HG03354 (cell line): ENCODE data around the gene C11orf91.

ENCODE experiments used
- ATAC-seq: cut with Tn5 transposase; IDR thresholded peaks from one replicate; pipeline ENCODE4 v1.9.1; 2021; ENCODE audit warnings: mild to moderate bottlenecking; ENCODE audit not compliant: unreplicated experiment, poor library complexity, severe bottlenecking

The C11orf91 gene

DNA sequence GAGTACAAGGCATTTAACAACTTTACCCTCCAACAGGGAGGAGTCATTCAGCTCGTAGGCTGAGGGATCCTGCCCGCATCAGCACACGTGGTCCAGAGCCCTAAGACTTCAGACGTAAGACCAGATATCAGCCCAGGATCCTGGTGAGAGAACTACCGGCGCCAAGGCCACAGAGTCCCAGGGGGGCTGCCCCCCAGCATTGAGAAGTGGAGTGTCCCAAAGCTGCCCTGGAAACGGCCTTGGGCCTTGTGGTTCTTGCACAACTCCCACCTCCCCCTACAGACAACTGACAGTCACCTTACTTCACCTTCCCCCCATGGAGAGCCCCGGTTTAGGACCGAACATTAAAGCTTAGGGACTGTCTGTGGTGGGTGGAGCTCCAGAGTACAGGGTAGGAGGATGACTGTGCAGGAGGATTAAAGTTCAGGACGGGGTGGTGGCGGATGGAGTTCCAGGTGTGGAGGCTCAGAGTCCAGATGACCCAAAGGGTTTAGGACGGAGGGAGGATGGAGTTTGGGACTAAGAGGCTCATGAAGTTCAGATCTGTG lies 1.0 kb downstream of the C11orf91 start:
- no peak for ATAC-seq

DNA sequence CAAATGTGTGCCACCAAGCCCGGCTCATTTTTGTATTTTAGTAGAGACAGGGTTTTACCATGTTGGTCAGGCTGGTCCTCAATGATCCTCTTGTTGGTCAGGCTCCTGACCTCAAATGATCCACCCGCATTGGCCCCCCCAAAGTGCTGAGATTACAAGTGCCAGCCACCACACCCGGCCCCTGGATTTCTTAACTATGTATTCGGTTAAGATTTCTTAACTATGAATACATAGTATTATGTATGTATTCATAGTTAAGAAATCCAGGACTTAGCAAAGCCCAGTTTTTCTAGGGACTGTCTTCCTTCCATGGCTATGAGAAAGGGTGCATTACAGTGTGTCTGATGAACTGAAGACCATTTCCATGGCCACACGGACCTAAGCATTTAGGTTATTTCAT lies 1.7 kb downstream of the C11orf91 start:
- no peak for ATAC-seq

DNA sequence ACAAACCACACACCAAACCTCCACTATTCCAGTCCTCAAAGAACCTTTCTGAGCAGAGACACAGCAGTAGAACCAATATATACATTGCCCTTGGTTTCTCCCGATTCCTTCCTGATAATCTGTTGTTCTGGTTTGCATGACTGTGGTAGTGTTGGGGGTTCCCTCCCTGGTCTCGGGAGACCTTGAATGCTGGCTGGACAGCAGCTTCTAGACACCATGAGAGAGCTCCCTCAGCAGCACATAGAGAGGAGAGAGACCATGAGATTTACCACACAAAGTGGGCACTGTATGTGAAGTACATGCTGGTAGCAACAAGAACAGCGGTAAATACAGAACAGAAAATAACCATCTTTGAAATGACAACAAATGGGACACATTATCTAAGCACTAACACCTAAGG lies 2.6 kb downstream of the C11orf91 start:
- ATAC-seq: no peak

DNA sequence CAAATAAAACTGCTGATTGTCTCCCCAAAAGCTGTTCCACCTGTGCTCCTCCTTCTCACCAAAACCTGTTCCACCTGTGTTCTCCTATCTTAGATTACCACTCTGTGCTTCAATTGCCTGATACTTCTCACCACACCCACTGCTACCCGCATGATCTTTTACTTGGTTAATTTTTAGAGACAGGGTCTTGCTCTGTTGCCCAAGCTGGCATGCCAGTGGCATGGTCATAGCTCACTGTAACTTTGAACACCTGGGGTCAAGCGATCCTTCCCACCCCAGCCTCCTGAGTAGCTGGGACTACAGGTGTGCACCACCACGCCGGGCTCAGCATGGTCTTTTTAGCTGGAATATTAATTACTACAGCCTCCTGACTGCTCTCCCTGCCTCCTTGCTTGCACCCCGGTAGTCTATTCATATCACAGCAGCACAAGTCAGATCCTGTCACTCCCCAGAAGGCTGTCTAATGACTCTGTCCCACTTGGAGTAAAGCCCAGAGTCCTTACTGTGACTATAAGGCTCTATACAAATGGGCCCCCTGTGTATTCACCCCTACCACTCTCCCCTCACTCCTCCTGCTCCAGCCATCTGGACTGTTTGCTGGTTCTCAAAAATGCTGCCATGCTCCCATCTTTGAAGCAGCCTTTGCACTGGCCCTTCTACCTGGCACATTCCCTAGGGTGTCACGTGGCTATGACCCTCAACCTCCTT lies 3.5 kb downstream of the C11orf91 start:
- no peak for ATAC-seq

DNA sequence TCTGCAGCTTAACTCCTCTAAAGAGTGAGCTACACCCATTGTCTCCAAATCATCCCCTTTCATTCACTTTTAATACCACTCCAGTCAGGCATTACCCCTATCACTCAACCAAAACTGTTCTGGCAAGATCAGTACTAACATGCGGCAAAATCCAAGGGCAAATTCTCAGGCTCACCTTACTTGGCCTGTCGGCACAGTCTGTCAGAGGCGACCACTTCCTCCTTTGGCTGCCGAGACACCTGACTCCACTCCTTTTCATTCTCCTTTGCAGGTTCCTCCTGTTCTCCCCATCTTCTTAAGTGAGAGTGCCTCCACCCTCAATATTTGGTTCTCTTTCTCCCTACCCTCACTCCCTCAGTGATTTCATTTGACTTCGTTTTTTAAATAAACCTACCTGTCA lies 4.2 kb downstream of the C11orf91 start:
- ATAC-seq: no peak

DNA sequence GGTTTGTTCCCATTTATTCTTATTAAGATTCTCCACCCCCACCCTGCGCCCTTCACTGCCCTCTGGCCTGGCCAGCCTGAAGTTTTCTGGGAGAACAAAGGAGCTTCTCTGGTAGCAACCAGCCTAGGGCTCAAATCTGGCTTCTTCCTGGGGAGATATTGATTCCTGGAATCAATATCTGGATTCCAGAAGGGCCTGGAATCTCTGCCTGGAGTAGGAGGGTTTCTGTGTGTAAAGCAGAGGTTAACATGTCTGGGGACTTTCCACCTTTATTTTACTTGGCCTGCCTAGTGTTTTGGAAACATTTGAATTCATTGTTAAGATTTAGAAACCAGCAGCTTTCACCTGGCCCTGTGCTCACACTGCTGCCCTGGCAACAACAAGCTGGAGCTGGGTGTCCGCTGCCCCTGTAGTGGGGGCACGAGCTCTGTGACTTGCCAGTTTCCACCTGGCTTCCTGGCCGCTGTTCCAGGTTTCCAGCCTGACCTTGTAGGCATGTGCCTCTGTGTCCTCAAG lies 5.5 kb downstream of the C11orf91 start:
- ATAC-seq: no peak

DNA sequence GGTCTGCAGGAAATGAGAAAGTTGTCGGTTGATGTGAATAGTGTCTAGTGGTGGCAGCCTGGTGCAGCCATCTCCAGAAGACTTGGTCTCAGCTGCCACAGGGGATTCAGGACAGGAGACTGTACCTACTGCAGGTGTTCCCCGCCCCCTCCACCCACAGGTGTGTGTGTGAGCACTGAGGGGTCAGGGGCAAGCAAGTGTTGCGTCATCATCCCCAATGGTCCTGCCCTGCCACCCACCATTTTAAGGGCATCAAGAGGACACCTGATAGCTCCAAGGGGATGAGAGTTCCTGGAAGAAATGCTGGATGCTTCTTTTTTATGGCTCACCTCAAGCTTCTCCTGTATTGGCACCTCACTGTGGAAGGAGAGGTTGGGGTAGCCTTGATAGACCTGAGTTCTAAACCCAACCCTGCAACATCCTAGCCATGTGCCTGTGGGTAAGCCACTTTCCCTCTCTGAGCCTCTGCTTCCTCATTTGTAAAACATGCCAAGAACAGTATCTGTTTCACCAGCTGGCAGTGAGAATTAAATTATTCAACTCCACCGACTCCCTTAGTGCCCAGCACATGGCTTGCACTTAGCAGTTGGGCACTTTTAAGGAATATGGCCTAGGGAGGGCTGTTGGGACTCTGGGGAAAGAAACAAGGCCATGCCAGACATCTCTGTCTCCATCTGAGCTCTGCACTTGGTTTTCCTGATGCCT lies 6.1 kb downstream of the C11orf91 start:
- no peak for ATAC-seq

DNA sequence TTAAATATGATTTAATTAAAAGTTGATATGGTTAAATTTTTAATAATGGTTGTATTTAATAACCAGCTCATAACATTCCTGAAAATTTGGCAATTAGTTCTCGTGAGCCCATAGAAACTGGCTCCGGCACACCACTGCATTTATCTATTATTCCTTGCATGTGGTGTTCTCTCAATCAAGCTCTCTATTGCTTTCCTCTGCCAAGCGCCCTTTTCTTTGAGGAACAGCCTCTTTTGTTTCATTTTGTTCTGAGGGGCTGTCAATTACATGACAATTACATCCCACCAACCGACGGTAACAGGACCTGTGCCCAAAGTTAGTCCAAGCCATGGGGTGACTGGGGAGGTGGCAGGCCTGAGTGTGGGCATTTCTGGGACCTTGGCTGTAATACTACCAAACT lies 8.1 kb downstream of the C11orf91 start:
- ATAC-seq: no peak

DNA sequence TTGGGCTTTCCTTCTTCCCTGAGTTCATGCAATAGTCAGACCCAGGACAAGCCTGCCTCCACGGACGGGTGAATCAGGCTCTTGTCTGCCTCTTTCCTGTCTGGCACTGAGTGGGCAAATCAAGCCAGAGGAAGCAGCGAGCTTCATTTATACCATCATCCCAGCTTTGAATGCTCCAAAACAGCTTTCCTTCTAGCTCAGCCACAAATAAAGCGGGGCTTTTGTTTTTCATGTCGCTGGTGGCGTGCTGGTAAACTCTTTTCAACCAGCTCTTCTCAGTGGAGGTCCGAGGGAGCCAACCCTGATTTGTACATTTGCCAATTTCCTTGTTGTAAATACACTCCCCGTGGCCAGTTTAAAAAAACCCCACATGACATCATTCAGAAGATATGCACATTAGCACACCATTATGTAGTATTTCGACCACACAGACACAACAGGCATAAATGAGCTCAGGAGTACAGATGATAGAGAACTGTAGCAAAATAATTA lies 8.6 kb downstream of the C11orf91 start:
- no peak for ATAC-seq

DNA sequence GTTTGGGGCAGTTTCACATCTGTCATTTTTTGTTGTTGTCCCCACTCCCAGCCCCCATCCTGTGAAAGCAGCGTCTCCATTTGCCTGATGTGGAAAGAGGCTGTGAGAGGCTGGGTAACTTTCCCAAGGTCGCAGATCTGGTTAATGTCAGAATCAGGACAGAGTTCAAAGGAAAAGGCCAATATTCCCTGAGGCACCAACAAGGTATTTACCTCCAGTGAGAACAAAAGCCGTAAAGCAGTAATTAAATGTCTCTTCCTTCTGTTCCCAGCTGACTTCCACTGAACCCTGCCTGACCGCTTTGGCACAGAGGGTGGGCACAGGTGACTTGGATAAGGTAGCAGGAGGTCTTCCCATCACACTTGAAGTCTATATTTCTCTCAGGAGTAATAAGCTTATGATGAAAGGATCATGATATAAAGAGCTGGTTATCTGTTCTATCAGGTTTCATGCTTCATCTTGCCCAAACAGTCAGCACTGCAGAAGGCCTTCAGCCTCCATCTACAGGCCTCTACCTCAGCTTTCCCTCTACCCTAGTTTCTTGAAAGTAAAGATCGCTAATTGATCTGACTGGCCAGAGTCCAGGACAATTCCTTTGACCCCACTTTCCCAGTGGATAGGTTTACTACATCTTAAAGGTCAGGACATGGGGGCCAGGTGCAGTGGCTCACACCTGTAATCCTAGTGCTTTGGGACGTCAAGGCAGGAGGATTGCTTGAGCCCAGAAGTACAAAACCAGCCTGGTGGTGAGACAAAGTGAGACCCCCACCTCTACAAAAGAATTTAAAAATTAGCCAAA lies 9.4 kb downstream of the C11orf91 start:
- no peak for ATAC-seq

DNA sequence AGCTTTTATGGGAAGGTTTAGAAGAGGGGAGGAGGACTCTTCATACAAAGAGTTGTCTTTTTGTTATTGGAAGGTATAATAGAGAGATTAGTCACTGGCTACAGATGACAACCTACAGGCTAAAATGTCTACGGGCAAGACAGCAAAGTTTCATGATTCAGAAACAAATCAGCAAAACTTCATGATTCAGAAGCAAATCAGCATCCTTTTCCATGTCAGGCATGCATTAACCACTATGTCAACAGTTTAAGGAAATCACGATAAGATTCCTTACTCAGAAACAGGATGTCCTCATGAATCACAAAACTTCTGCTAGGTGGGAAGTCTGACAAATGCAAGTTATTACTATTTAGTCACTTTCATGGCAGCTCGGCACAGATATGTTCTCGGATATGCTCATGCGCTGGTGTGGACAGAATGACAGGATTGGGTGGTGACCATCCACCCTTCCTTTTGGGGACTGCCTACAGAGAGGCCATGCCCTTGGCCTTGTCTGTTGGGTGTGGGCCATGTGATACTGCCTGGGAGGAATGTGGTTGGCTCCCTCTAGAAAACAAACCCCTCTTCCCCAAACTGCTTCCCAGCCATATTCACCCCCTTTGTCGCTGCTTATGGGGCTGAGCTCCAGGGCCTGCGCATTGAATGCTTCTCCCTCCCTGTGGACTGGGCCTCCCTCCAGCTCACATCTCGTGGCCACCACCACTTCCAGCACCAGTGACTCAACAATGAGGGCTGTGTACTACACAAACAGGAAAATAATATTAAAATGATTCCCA lies 10.1 kb downstream of the C11orf91 start:
- no peak for ATAC-seq

DNA sequence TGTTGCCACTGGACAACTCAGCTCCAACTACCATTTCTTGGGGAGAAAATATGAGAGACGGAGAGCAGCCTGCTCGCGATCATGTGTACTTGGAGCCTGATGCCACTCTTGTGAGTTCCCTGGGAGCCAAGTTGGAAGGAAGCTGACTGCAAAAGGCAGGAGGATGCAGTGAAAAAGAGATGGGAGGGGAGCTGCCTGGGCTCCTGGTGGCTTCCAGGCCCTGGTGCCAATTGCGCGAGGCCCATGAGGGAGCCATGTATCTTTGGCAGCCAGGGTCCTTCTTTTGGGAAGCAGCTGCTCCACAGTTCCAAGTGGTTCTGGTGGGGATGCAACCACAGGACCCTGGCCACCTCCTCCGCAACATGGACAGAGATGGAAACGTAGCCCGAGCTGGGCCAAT lies 11.1 kb downstream of the C11orf91 start:
- no peak for ATAC-seq

DNA sequence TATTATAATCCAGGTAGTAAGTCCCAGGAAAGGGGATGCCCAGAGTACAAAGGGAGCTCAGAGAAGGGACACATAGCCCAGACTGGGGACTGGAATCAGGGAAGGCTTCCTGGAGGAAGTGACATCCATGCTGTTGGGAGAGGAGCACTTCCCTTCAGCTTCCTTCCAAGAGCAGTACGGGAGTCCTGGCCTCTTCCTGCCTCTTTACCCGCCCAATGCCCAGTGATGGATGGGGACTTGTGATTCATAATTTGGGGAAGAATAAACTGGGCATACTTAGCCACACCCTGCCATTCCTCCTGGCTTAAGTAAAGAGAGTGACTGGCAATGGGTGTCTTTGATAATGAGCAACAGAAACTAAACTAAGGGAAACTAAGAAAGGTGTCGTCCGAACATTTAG lies 11.5 kb downstream of the C11orf91 start:
- ATAC-seq: no peak

DNA sequence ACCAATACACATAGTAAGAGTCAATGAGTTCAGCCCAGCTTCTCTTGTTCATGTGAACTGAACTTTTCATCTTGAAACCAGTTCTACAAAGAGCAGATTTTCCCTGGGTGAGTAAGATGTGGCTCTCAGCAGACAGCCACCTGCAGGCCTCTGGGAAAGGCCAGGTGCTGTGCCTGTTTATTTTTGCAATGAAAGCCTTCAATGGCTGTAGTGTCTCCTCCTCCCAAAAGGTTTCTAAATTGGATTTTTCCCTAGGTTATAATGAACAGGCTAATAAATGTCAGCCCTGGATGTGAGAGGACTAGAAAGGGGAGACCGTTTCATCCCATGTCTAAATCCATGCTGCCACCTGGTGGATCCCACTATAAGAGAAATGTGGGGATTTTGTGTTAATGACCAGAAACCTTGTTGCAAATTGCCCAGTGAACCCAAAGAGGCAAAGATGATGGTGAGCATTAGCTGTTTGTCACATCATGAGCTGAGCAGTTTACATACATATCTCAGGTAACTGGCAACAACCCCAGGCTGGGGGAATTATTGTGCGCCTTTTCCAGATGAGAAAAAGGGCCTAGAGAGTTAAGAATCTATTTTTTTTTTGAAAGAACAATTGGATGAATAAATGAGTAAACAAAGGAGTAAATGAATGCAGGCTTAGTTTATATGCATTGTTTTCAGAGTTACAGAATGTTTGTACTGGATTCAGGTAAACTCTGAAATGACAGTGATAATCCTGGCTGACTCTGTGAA lies 12.7 kb downstream of the C11orf91 start:
- ATAC-seq: no peak

DNA sequence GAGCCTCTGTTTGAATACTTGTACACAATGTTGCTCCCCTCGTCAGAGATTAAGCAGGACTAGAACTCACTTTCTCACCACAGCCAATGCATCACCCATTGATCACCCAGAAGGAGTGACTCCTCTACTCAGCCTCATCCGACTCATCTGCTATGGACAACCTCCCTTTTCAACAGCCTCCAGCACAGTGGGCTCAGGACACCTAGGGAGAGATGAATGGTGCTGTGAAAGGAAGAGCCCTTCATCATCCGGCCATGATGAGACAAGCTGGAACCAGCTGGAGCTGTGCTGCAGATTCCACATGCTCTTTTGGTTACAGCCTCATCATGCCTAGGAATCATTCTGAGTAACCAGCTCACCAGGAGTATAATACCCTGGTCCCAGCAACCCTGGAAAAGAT lies 15.5 kb downstream of the C11orf91 start:
- no peak for ATAC-seq

DNA sequence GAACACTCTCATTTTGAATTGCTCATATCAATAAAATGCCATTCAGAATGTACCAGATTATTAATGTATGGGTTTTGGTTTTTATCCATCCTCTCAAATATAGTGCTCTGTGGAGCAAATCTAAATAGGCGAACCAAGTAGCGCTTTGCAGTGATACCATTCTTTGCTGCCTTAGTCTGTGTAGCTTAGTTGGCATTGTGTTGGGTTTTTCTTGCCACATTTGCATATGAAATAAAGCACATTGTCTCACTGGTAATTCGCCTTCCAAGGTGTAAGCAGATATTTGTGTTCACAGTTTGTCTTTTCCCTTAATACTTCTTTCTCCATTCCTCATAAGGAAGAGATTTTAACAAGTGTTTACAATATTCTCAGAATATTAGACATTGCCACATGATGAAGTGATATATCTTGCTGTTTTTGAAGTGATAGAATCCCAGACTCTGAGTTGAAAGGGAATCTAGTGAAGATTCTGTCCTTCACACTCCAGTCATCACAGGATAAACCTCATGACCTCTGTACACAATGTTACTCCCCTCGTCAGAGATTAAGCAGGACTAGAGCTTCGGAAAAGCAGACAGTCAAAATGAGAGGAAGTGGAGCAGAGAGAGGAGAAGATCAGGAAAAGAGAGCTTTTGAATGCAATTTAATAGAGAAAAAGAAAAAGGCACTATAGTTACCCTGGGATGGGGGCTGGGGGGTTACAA lies 16.5 kb downstream of the C11orf91 start:
- ATAC-seq: no peak

DNA sequence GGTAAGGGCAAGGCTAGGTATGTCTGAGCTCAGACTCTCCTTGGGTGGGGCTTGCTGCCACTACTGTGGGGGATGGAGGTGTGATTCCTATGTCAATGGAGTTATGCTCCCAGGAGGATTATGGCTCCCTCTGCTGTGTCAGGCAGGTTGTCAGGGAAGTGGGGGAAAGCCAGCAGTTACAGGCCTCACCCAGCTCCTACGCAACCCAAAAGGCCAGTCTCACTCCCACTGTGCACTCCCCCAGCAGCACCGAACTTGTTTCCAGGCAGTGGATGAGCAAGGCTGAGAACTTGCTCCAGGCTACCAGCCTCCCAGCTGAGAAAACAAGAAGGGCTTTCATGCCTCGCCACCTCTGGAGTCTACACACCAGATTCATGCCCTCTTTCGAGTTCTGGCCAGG lies 18.2 kb downstream of the C11orf91 start:
- ATAC-seq: no peak

DNA sequence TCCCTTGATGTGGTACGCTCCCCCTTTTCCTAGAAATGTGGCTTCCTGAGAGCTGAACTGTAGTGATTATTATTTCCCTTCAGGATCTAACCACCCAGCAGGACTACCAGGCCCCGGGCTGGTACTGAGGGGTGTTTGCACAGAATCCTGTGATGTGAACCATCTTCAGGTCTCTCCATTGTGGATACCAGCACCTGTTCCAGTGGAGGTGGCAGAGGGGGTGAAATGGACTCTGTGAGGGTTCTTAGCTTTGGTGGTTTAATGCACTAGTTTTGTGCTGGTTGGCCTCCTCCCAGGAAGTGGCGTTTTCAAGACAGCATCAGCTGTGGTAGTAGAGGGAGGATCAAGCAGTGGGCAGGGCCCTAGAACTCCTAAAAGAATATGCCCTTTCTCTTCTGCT lies 18.6 kb downstream of the C11orf91 start:
- ATAC-seq: no peak
